ENCODE results near the gene PSMD1. TPM values are rescaled to one million over a fixed set of nuclear protein-coding genes. Genes with fewer than 3 reads are reported as not detected.

PSMD1 gene
- total RNA-seq, 1 experiment from 2014 or later: 133 TPM

- no peak overlapping the region for H3K27ac ChIP-seq (ENCODE audit: low read depth, low read length)
Observed at GRCh38 chr2:231127936-231128335, 71.3 kb downstream of the PSMD1 start.

More at GRCh38 chr2:231127936-231128335, 71.3 kb downstream of the PSMD1 start:
- ChIA-PET RAD21 (ENCODE audit: low non-redundant PET in 1 of 2, low total read pairs in 2 of 2, uncharacterized antibody in 2 of 2, unreplicated experiment in 2 of 2) (no interaction called here), POLR2A (interaction anchor here (1.5 kb wide), 1 partner anchor 16 kb away, joined by 3 read pairs; no protein-coding TSS in a partner anchor), CTCF (no interaction called here)
- Histone ChIP-seq H3K9ac (ENCODE audit: low read length) (no peak overlapping the region), H3K4me3 (replicated peaks in 1 of 2; ENCODE audit: low read depth in 1 of 2, low read length in 2 of 2) (no peak overlapping the region), H3K27me3 (ENCODE audit: insufficient read depth, low read length) (no peaks in the 10 kb centered on the region), H3K79me2 (ENCODE audit: insufficient read depth, low read length) (peaks cover 38% of the 10 kb centered on the region), H3K9me3 (ENCODE audit: control insufficient read depth in 1 of 2, insufficient read depth in 1 of 2, low read depth in 1 of 2, low read length in 2 of 2) (no peaks in the 10 kb centered on the region), H3K36me3 (ENCODE audit: control insufficient read depth in 1 of 2, insufficient read depth in 2 of 2, low read length in 2 of 2) (no peaks in the 10 kb centered on the region), H3K4me1 (ENCODE audit: control insufficient read depth in 1 of 2, insufficient read depth in 2 of 2, low read length in 2 of 2) (no peaks in the 10 kb centered on the region), H4K20me1 (ENCODE audit: insufficient read depth) (peaks cover 4% of the 10 kb centered on the region; the same call in 1 of the 2 replicates), H3K4me2 (ENCODE audit: low read length) (no peak overlapping the region), H2AFZ (ENCODE audit: low read depth, low read length, poor library complexity, severe bottlenecking) (no peak overlapping the region), H3K9me2 (ENCODE audit: insufficient read depth) (no peaks in the 10 kb centered on the region)
- no peak for ATAC-seq
- no TSS peak for BruUV-seq (replicated peaks)
- TF ChIP-seq RAD21 (IDR thresholded peaks at IDR 0.05; ENCODE audit: low read depth): no peak
- TF ChIP-seq SIN3A (IDR thresholded peaks at IDR 0.05; ENCODE audit: low read depth): no peak
- TF ChIP-seq ZBTB33 (IDR thresholded peaks at IDR 0.05; ENCODE audit: extremely low read depth, insufficient replicate concordance, low read length): no peak
- TF ChIP-seq POLR2A (IDR thresholded peaks at IDR 0.05; ENCODE audit: borderline replicate concordance, extremely low read depth, insufficient read depth, insufficient read length): no peak
- TF ChIP-seq REST (IDR thresholded peaks at IDR 0.05; ENCODE audit: low read depth): no peak
- intact Hi-C loops (cut with micrococcal nuclease): no loop called here
- DNase-seq (ENCODE audit: low read depth, low spot score): no peak
